ENCODE data around the gene TUBA1C. TPM values are rescaled to one million over a fixed set of nuclear protein-coding genes. Genes with fewer than 3 reads are reported as not detected.

TUBA1C gene
- total and polyA plus RNA-seq, 4 experiments from 2014 or later, result 50.6 to 58.0 (median 53.4) TPM

DNA sequence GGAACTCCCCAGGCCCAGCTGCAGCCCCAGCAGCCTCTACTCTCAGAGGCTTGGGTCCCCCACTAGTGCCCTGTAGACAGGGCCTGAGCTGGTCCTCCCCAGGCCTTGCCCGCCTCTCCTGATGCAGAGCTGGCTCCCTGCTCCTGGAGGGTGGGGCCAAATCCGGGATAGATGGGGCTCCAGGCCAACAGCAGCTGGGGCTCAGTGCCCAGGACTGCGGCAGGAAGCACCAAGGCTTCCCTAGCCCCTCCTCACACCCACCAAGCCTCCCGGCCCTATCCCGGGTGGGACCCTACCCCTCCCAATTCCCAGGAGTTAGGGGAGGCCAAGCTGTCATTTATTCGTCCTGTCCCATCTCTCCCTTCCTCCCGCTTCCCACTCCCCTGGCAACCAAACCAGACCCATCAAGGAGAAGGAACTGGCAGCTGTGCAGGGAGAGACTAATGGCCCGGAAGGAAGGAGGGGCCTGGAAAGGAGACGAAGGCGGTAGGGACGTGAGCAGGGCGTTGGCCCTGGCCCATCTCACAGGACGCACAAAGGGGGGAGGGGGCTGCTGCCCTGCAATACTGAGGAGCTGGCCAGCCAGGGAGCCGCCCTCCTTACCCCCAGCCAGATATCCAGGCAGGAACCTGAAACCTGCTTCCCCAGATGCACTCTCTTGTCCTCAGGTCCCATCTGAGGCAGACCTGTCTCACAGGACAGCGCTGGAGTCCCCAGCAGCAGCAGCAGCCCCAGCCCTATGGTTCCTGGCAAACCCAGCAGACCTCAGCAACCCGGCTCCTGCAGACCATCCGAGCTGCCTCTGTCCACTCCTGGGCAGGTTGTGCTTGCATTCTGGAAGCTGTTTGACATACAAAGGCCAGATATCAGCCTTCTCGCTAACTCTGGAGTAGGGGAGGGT lies 28.4 kb downstream of the TUBA1C start:
- H3K9me3 Mint-ChIP-seq, result no peaks in the 10 kb centered on the region
- H3K4me1 Mint-ChIP-seq, result peaks cover 4 to 22% (median 17%) of the 10 kb centered on the region in 4 donors
- Histone ChIP-seq H3K36me3 (ENCODE audit: insufficient read depth, low read length) (no peaks in the 10 kb centered on the region), H3K27ac (ENCODE audit: low read depth, low read length) (no peak overlapping the region), H3K4me1 (ENCODE audit: insufficient read depth, low read length) (peaks cover 20% of the 10 kb centered on the region), H3K4me3 (ENCODE audit: low read length in 2 of 2) (no peak overlapping the region), H3K27me3 (ENCODE audit: insufficient read depth, low read length) (peaks cover 31% of the 10 kb centered on the region), H3K9me3 (ENCODE audit: control insufficient read depth in 1 of 2, low read length in 2 of 2) (no peaks in the 10 kb centered on the region)
- POLR2A ChIA-PET (ENCODE audit: partially characterized antibody), result interaction anchor here (1.4 kb wide), 1 partner anchor 74 kb away, joined by 4 read pairs; no protein-coding TSS in a partner anchor
- H3K4me3 Mint-ChIP-seq, result peak overlapping the region in 1 of 8 donors; percentile 58
- no peaks in the 10 kb centered on the region for H3K36me3 Mint-ChIP-seq
- CTCF ChIA-PET (ENCODE audit: partially characterized antibody), result interaction anchor here (0.7 to 7.5 kb wide), 10 partner anchors 7 to 218 kb away, joined by 3 to 70 read pairs (median 8); partner anchors contain the start of genes C1QL4, DNAJC22 and TROAP
- H3K27me3 Mint-ChIP-seq, result peaks cover 27 to 36% of the 10 kb centered on the region in 2 donors
- no peak overlapping the region for H3K27ac Mint-ChIP-seq
- intact Hi-C loops (cut with micrococcal nuclease), result no loop called here
- DNase-seq, result no peak

- no peaks in the 10 kb centered on the region for H3K9me3 ChIP-seq (ENCODE audit: control insufficient read depth in 1 of 2, low read length in 2 of 2)
- no peak overlapping the region for H3K27ac ChIP-seq (ENCODE audit: low read depth, low read length)
- no peaks in the 10 kb centered on the region for H3K36me3 ChIP-seq (ENCODE audit: insufficient read depth, low read length)
- Mint-ChIP-seq H3K27me3 (peaks cover 31 to 36% of the 10 kb centered on the region in 2 donors), H3K4me3 (no peak overlapping the region), H3K4me1 (peaks cover 5 to 28% (median 17%) of the 10 kb centered on the region in 4 donors), H3K36me3 (no peaks in the 10 kb centered on the region), H3K9me3 (no peaks in the 10 kb centered on the region), H3K27ac (no peak overlapping the region)
- no peak for DNase-seq
- peaks cover 32% of the 10 kb centered on the region for H3K27me3 ChIP-seq (ENCODE audit: insufficient read depth, low read length)
- intact Hi-C loops (cut with micrococcal nuclease), result no loop called here
- H3K4me3 ChIP-seq (ENCODE audit: low read length in 2 of 2), result no peak overlapping the region
- H3K4me1 ChIP-seq (ENCODE audit: insufficient read depth, low read length), result peaks cover 20% of the 10 kb centered on the region
- ChIA-PET POLR2A (ENCODE audit: partially characterized antibody) (interaction anchor here (1.4 to 1.9 kb wide), 2 partner anchors 49 to 73 kb away, joined by 4 to 9 read pairs; no protein-coding TSS in a partner anchor), CTCF (ENCODE audit: partially characterized antibody) (interaction anchor here (0.7 to 4.2 kb wide), 10 partner anchors 8 to 217 kb away, joined by 3 to 24 read pairs (median 5); partner anchors contain the start of genes DNAJC22 and TROAP)
These were observed 29.4 kb downstream of the TUBA1C start for GRCh38 chr12:49294086-49294803.

GRCh38 chr12:49294804-49295081 lies 29.9 kb downstream of the TUBA1C start:
- POLR2A ChIA-PET (ENCODE audit: partially characterized antibody), result interaction anchor here (1.4 to 1.9 kb wide), 2 partner anchors 48 to 72 kb away, joined by 4 to 9 read pairs; no protein-coding TSS in a partner anchor
- Mint-ChIP-seq H3K27ac (no peak overlapping the region), H3K36me3 (no peaks in the 10 kb centered on the region), H3K27me3 (peaks cover 31 to 36% of the 10 kb centered on the region in 2 donors), H3K4me1 (peaks cover 5 to 28% (median 17%) of the 10 kb centered on the region in 4 donors), H3K9me3 (no peaks in the 10 kb centered on the region), H3K4me3 (no peak overlapping the region)
- Histone ChIP-seq H3K36me3 (ENCODE audit: insufficient read depth, low read length) (no peaks in the 10 kb centered on the region), H3K27ac (ENCODE audit: low read depth, low read length) (no peak overlapping the region), H3K4me3 (ENCODE audit: low read length in 2 of 2) (no peak overlapping the region), H3K9me3 (ENCODE audit: control insufficient read depth in 1 of 2, low read length in 2 of 2) (no peaks in the 10 kb centered on the region), H3K4me1 (ENCODE audit: insufficient read depth, low read length) (peaks cover 20% of the 10 kb centered on the region), H3K27me3 (ENCODE audit: insufficient read depth, low read length) (peaks cover 32% of the 10 kb centered on the region)
- CTCF ChIA-PET (ENCODE audit: partially characterized antibody), result interaction anchor here (1.1 to 4.2 kb wide), 8 partner anchors 8 to 52 kb away, joined by 3 to 24 read pairs (median 8); partner anchors contain the start of genes DNAJC22 and TROAP
- no peak for DNase-seq
- intact Hi-C loops (cut with micrococcal nuclease), result no loop called here

- ChIA-PET POLR2A (ENCODE audit: partially characterized antibody) (interaction anchor here (1.4 to 1.9 kb wide), 2 partner anchors 28 to 47 kb away, joined by 5 to 9 read pairs; partner anchors contain the start of gene TROAP), CTCF (ENCODE audit: partially characterized antibody) (interaction anchor here (1.1 to 4.2 kb wide), 8 partner anchors 8 to 52 kb away, joined by 3 to 24 read pairs (median 8); partner anchors contain the start of genes DNAJC22 and TROAP)
- intact Hi-C loops (cut with micrococcal nuclease), result no loop called here
- H3K9me3 Mint-ChIP-seq, result no peaks in the 10 kb centered on the region
- H3K36me3 Mint-ChIP-seq, result no peaks in the 10 kb centered on the region
- peaks cover 31 to 36% of the 10 kb centered on the region in 2 donors for H3K27me3 Mint-ChIP-seq
- Histone ChIP-seq H3K27ac (ENCODE audit: low read depth, low read length) (no peak within 1 kb of the TSS), H3K36me3 (ENCODE audit: insufficient read depth, low read length) (no peaks in the 10 kb centered on the region), H3K27me3 (ENCODE audit: insufficient read depth, low read length) (peaks cover 32% of the 10 kb centered on the region), H3K4me3 (ENCODE audit: low read length in 2 of 2) (no peak within 1 kb of the TSS), H3K4me1 (ENCODE audit: insufficient read depth, low read length) (peaks cover 20% of the 10 kb centered on the region), H3K9me3 (ENCODE audit: control insufficient read depth in 1 of 2, low read length in 2 of 2) (no peaks in the 10 kb centered on the region)
- DNase-seq, result peak in 1 of 5 donors; percentile 11
- H3K27ac Mint-ChIP-seq, result no peak within 1 kb of the TSS
- H3K4me3 Mint-ChIP-seq, result no peak within 1 kb of the TSS
- peaks cover 5 to 28% (median 17%) of the 10 kb centered on the region in 4 donors for H3K4me1 Mint-ChIP-seq
These were observed 30.4 kb downstream of the TUBA1C start, which contains the start of gene PRPH for GRCh38 chr12:49295082-49295936. Gene PRPH (plus strand): TSS chr12:49295147. CDS start chr12:49295201, 54 bp downstream.

DNA sequence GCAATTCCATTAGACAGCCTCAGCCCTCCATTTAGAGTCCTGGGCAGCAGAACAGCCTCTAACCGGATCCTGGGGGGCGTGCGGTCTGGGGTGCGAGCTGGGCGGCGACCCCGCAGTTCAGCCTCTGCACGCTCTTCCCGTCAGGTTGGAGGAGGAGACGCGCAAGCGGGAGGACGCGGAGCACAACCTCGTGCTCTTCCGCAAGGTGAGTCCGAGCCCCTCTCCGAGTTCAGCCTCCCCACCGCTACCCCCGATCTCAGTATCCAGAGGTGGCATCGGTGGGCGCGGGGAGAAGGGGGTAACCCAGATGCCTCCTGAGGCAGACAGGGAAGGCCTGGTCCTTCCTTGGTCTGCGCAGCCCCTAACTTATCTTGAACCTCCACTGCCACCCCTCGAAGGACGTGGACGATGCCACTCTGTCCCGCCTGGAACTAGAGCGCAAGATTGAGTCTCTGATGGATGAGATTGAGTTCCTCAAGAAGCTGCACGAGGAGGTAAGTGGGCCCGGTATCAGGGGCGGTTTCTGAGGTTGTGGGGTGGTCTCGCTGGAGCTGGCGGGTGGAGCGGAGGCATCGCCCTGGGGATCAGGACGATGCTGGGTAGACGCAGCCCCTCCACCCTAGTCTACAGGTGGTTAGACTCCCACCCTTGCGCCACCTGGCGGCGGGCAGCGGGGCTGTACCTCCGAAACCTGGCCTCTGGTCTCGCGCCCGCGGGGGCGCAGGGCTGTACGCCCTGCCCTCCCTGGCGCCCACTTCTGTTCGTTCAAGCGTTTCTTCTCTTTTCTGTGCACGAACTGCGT lies 31.4 kb downstream of the TUBA1C start:
- Histone ChIP-seq H3K4me3 (ENCODE audit: low read length in 2 of 2) (peak overlapping the region in 1 of 2 donors; percentile 36), H3K27ac (ENCODE audit: low read depth, low read length) (no peak overlapping the region), H3K36me3 (ENCODE audit: insufficient read depth, low read length) (no peaks in the 10 kb centered on the region), H3K27me3 (ENCODE audit: insufficient read depth, low read length) (peaks cover 32% of the 10 kb centered on the region), H3K4me1 (ENCODE audit: insufficient read depth, low read length) (peaks cover 20% of the 10 kb centered on the region), H3K9me3 (ENCODE audit: control insufficient read depth in 1 of 2, low read length in 2 of 2) (no peaks in the 10 kb centered on the region)
- DNase-seq, result peak; percentile 53 to 64 (median 61)
- Mint-ChIP-seq H3K4me3 (peak overlapping the region; percentile 62 to 79 (median 74)), H3K4me1 (peaks cover 5 to 28% (median 17%) of the 10 kb centered on the region in 4 donors), H3K27me3 (peaks cover 34 to 42% of the 10 kb centered on the region in 2 donors), H3K9me3 (no peaks in the 10 kb centered on the region), H3K36me3 (no peaks in the 10 kb centered on the region), H3K27ac (peak overlapping the region in 1 of 7 donors; percentile 53)
- intact Hi-C loops (cut with micrococcal nuclease), result loop anchor here (1.0 kb wide), 1 partner anchor 8 kb away; no protein-coding TSS in a partner anchor
- ChIA-PET CTCF (ENCODE audit: partially characterized antibody) (interaction anchor here (0.6 to 4.2 kb wide), 7 partner anchors 10 to 227 kb away, joined by 3 to 24 read pairs (median 9); partner anchors contain the start of genes DNAJC22 and TROAP), POLR2A (ENCODE audit: partially characterized antibody) (interaction anchor here (1.4 to 1.9 kb wide), 2 partner anchors 27 to 47 kb away, joined by 5 to 9 read pairs; partner anchors contain the start of gene TROAP)
